ENCODE data around the gene GMCL2. TPM values are rescaled to one million over a fixed set of nuclear protein-coding genes. Genes with fewer than 3 reads are reported as not detected.

GMCL2 gene
- total RNA-seq, 6 experiments from 2014 or later, result not detected

GRCh38 chr5:178150977-178151734 is 36.0 kb downstream of the GMCL2 start:
- Histone ChIP-seq H3K27ac (no peak overlapping the region), H3K36me3 (peaks cover 0 to 47% (median 21%) of the 10 kb centered on the region in 4 donors), H3K27me3 (no peaks in the 10 kb centered on the region), H3K4me1 (peaks cover 0 to 11% (median 4%) of the 10 kb centered on the region in 4 donors), H3K4me3 (no peak overlapping the region), H3K9me3 (no peaks in the 10 kb centered on the region)
- no peak for ATAC-seq
- intact Hi-C loops (cut with DNase I), result no loop called here
- WGBS (ENCODE audit: insufficient coverage, low coverage, low lambda C conversion rate, missing lambda C conversion rate), result 94% methylated on average over 6 of the region's 11 CpGs
- TF ChIP-seq CTCF (IDR thresholded peaks at IDR 0.05) (no peak), POLR2A (IDR thresholded peaks at IDR 0.05) (no peak)
- no peak for DNase-seq

- 85% methylated on average over 9 of the region's 11 CpGs for WGBS (ENCODE audit: insufficient coverage, low coverage, low lambda C conversion rate, missing lambda C conversion rate)
- H3K4me3 ChIP-seq, result no peak overlapping the region
- H3K27ac ChIP-seq, result no peak overlapping the region
- DNase-seq (no peak), ATAC-seq (no peak)
- H3K4me1 ChIP-seq, result peaks cover 0 to 11% (median 4%) of the 10 kb centered on the region in 4 donors
- no peaks in the 10 kb centered on the region for H3K27me3 ChIP-seq
- TF ChIP-seq CTCF (IDR thresholded peaks at IDR 0.05), result no peak
- no peak for TF ChIP-seq POLR2A (IDR thresholded peaks at IDR 0.05)
- H3K36me3 ChIP-seq, result peaks cover 0 to 61% (median 21%) of the 10 kb centered on the region in 4 donors
- intact Hi-C loops (cut with DNase I), result loop anchor here in 1 of 2 donors (10.0 kb wide), 1 partner anchor 65 kb away; no protein-coding TSS in a partner anchor
- no peaks in the 10 kb centered on the region for H3K9me3 ChIP-seq
Measured at GRCh38 chr5:178149199-178149932, 37.8 kb downstream of the GMCL2 start.

- TF ChIP-seq CTCF (IDR thresholded peaks at IDR 0.05) (no peak), POLR2A (IDR thresholded peaks at IDR 0.05) (no peak)
- Histone ChIP-seq H3K4me1 (peaks cover 0 to 4% (median 0%) of the 10 kb centered on the region in 4 donors), H3K36me3 (peaks cover 0 to 78% (median 31%) of the 10 kb centered on the region in 4 donors), H3K9me3 (no peaks in the 10 kb centered on the region), H3K4me3 (no peak overlapping the region), H3K27me3 (no peaks in the 10 kb centered on the region), H3K27ac (no peak overlapping the region)
- ATAC-seq, result no peak
- WGBS (ENCODE audit: insufficient coverage, low coverage, low lambda C conversion rate, missing lambda C conversion rate), result 85% methylated on average over 8 of the region's 15 CpGs
- intact Hi-C loops (cut with DNase I), result loop anchor here in 1 of 2 donors (10.0 kb wide), 1 partner anchor 63 kb away; no protein-coding TSS in a partner anchor
- no peak for DNase-seq
Measured at GRCh38 chr5:178147406-178147805, 39.8 kb downstream of the GMCL2 start.

- ATAC-seq (peak; percentile 80 to 86 (median 84)), DNase-seq (peak; percentile 73 to 74 (median 73))
- intact Hi-C loops (cut with DNase I), result loop anchor here in 1 of 2 donors (10.0 kb wide), 1 partner anchor 61 kb away; no protein-coding TSS in a partner anchor
- Histone ChIP-seq H3K27me3 (no peaks in the 10 kb centered on the region), H3K4me1 (no peaks in the 10 kb centered on the region), H3K4me3 (no peak overlapping the region), H3K36me3 (peaks cover 0 to 87% (median 34%) of the 10 kb centered on the region in 4 donors), H3K9me3 (no peaks in the 10 kb centered on the region), H3K27ac (no peak overlapping the region)
- WGBS (ENCODE audit: insufficient coverage, low coverage, low lambda C conversion rate, missing lambda C conversion rate), result 63% methylated on average over 4 of the region's 14 CpGs
- TF ChIP-seq POLR2A (IDR thresholded peaks at IDR 0.05) (no peak), CTCF (IDR thresholded peaks at IDR 0.05) (peak; percentile 59 to 79 (median 70))
Measured at GRCh38 chr5:178145965-178146820, 41.0 kb downstream of the GMCL2 start.

All from right lobe of liver (tissue), 6 donors.